Brain microvascular endothelial cell (primary cell): ENCODE results near the gene KCND3.

Source experiments
- DNase-seq: peaks from one replicate; pipeline ENCODE4 v3.0.0-alpha.2; 2020
- H3K27ac ChIP-seq: fragments of 250-450 bp; sonication (Bioruptor Pico); 2 replicates; pipeline ENCODE4 v1.5.1; 2020; ENCODE audit warnings: mild to moderate bottlenecking, moderate library complexity
- H3K27me3 ChIP-seq: fragments of 250-450 bp; sonication (Bioruptor Pico); replicated peaks from 2 replicates; pipeline ENCODE4 v1.5.1; 2020; ENCODE audit warnings: mild to moderate bottlenecking
- H3K36me3 ChIP-seq: fragments of 250-450 bp; sonication (Bioruptor Pico); replicated peaks from 2 replicates; pipeline ENCODE4 v1.5.1; 2020; ENCODE audit warnings: mild to moderate bottlenecking
- H3K4me3 ChIP-seq: 2 replicates; pipeline ENCODE4 v1.5.1; 2011; ENCODE audit warnings: low read depth, mild to moderate bottlenecking, control low read depth, low read length, moderate library complexity
- CTCF ChIP-seq: IDR thresholded peaks from 2 replicates; pipeline ENCODE4 v1.5.1; 2011; ENCODE audit warnings: low read depth, mild to moderate bottlenecking, moderate library complexity, low read length, control low read depth, inconsistent platforms; ENCODE audit errors: missing control alignments
- in situ Hi-C: cut with HindIII; loops from 2 replicates; pipeline ENCODE4 v1.10.0; 2017; ENCODE audit warnings: low sequenced_read_pairs, low pct_ligation_motif_present

The KCND3 gene

GRCh38 chr1:111736548-111737215 lies 252.8 kb downstream of the KCND3 start:
- Histone ChIP-seq H3K4me3 (no peak overlapping the region), H3K27me3 (no peaks in the 10 kb centered on the region), H3K27ac (no peak overlapping the region), H3K36me3 (no peaks in the 10 kb centered on the region)
- in situ Hi-C loops, result no loop called here
- TF ChIP-seq CTCF, result no peak
- DNase-seq, result no peak

- no peak for DNase-seq
- Histone ChIP-seq H3K36me3 (no peaks in the 10 kb centered on the region), H3K27me3 (no peaks in the 10 kb centered on the region), H3K4me3 (no peak overlapping the region), H3K27ac (no peak overlapping the region)
- TF ChIP-seq CTCF, result no peak
- in situ Hi-C loops, result no loop called here
Measured at GRCh38 chr1:111735858-111736544, 253.5 kb downstream of the KCND3 start.

GRCh38 chr1:111735321-111735720 lies 254.1 kb downstream of the KCND3 start:
- no peak for DNase-seq
- Histone ChIP-seq H3K4me3 (no peak overlapping the region), H3K36me3 (no peaks in the 10 kb centered on the region), H3K27ac (no peak overlapping the region), H3K27me3 (no peaks in the 10 kb centered on the region)
- in situ Hi-C loops, result no loop called here
- no peak for TF ChIP-seq CTCF

GRCh38 chr1:111734856-111735255 lies 254.6 kb downstream of the KCND3 start:
- in situ Hi-C loops, result no loop called here
- Histone ChIP-seq H3K4me3 (no peak overlapping the region), H3K27ac (no peak overlapping the region), H3K27me3 (no peaks in the 10 kb centered on the region), H3K36me3 (no peaks in the 10 kb centered on the region)
- DNase-seq, result no peak
- no peak for TF ChIP-seq CTCF

- Histone ChIP-seq H3K36me3 (no peaks in the 10 kb centered on the region), H3K4me3 (no peak overlapping the region), H3K27ac (no peak overlapping the region), H3K27me3 (no peaks in the 10 kb centered on the region)
- DNase-seq, result no peak
- no peak for TF ChIP-seq CTCF
- in situ Hi-C loops, result no loop called here
Measured at GRCh38 chr1:111734426-111734825, 255.0 kb downstream of the KCND3 start.
